GM18519 (cell line): ENCODE measurements around the gene TBC1D10B.

Source experiments
- ATAC-seq: cut with Tn5 transposase; IDR thresholded peaks from one replicate; pipeline ENCODE4 v1.9.1; 2021; ENCODE audit warnings: mild to moderate bottlenecking, moderate library complexity; ENCODE audit not compliant: unreplicated experiment, low FRiP score

The TBC1D10B gene

GRCh38 chr16:30375864-30376263, 5.6 kb upstream of the TBC1D10B start:
- no peak for ATAC-seq

DNA sequence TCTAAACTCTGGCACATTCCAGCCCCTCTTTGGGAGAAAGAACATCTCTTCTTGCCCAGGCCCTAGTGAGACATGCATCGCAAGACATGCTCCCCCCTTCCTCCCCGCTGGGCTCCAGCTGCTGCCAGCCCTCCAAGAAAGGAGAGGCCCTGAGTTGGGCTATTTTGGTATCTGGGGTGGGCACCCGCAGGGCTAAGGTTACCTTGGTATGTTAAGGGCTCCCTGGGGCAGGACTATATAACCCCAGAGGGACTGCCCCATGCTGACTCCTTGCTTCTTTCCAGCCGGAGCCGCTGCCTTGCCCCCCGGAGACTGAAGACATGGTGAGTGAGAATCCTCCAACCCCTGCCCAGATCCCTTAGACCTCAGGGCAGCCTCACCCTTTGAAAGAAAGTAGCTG, 4.2 kb upstream of the TBC1D10B start, which contains the start of gene MYL11:
Gene MYL11 (plus strand): TSS at position 265 of the 400 bp plus-strand sequence. CDS start 56 bp downstream, at position 321.
- ATAC-seq: no peak

GRCh38 chr16:30372725-30373124, 2.4 kb upstream of the TBC1D10B start:
- no peak for ATAC-seq

DNA sequence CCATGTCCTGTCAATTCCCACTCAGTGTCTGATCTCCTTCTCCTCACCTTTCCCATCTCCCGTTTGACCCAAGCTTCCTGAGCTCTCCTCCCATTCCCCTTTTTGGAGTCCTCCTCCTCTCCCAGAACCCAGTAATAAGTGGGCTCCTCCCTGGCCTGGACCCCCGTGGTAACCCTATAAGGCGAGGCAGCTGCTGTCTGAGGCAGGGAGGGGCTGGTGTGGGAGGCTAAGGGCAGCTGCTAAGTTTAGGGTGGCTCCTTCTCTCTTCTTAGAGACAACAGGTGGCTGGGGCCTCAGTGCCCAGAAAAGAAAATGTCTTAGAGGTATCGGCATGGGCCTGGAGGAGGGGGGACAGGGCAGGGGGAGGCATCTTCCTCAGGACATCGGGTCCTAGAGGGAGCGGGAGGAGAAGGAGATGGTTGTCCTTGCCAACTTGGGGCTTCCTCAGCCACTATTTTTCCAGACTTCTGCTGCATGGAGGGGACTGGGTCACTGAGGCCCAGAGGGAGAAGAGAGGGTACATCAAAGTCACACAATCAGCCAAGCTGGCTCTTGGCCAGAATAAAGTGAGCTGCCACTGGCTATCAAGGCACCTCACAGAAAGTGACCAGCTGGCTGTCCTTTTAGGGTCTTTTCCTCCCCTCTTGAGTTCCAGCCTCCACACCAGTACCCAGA, 1.9 kb upstream of the TBC1D10B start:
- ATAC-seq: no peak

DNA sequence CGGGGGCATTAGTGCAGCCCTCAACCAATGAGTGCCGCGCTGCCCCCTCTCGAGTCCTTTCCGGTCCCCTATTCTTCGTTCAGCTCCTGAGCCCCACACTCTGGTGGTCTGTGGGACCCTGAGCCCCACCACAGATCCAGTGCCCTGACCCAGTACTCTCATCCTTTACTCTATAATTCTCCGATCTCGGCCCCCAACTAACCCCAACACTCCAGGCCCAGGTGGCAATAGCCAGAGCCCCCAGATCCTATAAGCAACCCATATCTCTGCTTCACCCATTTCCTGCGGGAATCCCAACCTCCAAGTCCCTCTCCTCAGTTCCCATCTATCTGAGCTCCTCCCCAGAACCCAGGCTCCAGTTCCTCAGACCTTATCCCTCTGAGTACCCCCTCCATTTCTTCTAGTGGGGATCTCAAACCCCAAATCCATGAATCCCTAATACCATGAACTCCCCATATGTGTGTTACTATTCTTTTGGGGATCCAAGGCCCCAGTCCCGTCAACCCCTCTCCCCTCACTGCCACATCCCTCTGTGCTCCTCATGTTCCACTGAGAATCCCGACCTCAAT, 1.0 kb upstream of the TBC1D10B start:
- no peak for ATAC-seq

GRCh38 chr16:30369938-30370455, 297 bp downstream of the TBC1D10B start:
- peak; percentile 11 for ATAC-seq

GRCh38 chr16:30369091-30369937, 980 bp downstream of the TBC1D10B start:
- no peak for ATAC-seq

- ATAC-seq: no peak
Observed at GRCh38 chr16:30368792-30369090, 1.6 kb downstream of the TBC1D10B start.

- no peak for ATAC-seq
Observed at GRCh38 chr16:30368122-30368791, 2.0 kb downstream of the TBC1D10B start.

DNA sequence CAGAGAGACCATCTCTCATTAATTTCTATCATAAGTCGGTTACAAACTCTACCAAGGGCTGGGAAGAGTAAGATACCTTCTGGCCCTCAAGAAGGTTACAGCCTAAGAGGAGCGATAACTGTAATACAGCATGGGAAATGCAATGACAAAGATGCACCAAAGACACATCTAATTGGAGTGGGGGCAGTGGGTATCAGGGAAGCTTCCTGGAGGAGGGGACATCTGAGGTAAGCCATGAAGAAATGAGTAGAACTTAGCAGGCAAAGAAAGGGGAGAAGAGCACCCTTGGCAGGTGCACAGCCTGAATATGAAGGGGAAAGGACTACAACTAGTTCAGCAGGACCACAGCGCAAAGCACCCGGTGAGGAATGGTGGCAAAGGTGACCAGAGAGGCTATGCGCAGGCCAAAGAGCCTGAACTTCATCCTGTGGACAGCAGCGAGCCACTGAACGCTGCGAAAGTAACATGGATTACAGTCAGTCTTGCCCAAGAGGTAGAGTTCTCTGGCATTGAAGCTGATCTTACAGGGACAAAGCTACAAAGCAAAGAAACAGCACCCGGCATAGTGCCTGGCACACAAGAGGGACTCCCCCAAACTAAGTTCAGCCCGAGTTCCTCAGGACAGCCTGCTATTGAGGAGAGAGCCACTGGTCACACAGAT, 2.8 kb downstream of the TBC1D10B start:
- no peak for ATAC-seq

GRCh38 chr16:30366511-30366910, 3.8 kb downstream of the TBC1D10B start:
- ATAC-seq: no peak

DNA sequence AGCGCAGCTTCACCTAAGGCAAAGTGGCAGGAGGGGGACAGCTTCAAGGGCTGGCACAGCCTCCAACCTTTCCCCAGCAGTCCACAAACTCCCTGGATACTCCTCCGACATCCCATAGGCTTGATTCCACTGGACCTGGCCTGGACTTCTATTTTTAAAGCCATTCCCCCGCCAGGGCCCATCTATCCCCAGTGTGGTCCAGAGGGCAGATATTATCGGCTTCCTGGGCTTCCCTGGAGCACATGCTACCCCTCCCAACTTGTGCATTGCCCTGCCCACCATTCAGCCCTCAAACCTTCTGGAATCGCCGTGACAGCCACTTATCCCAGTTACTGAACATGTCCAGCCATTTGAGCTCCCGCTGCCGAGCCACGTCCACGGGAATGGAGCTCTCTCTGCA, 5.1 kb downstream of the TBC1D10B start:
- ATAC-seq: no peak

- ATAC-seq: no peak
Observed at GRCh38 chr16:30361180-30361579, 9.1 kb downstream of the TBC1D10B start.

DNA sequence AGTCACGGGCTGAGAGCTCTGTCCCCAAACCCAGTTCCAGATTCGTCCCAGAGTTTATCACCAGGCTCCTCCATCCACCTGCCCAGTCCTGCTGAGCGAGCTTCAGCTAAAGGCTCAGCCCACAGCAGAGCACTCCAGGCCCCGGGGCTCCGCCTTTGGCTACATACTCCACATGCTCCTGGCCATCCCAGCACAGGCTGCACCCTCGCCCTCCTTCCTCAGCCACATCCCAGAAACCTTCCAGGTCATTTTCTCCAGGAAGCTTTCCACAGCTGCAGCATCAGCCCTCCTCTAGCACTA, 10.5 kb downstream of the TBC1D10B start:
- ATAC-seq: no peak

- ATAC-seq: no peak
Observed at GRCh38 chr16:30358990-30359870, 11.1 kb downstream of the TBC1D10B start.

GRCh38 chr16:30358577-30358936, 11.7 kb downstream of the TBC1D10B start:
- ATAC-seq: no peak

- no peak for ATAC-seq
Observed at GRCh38 chr16:30357715-30358576, 12.3 kb downstream of the TBC1D10B start.

- ATAC-seq: no peak
Observed at GRCh38 chr16:30357085-30357714, 13.1 kb downstream of the TBC1D10B start.
